Measurements from ENCODE around the gene METTL14.

- TF ChIP-seq CTCF (IDR thresholded peaks at IDR 0.05 in 4 of 5, conservative IDR thresholded peaks at IDR 0.05 in 1 of 5) (no peak), POLR2A (IDR thresholded peaks at IDR 0.05) (no peak)
Measured at GRCh38 chr4:118753096-118753495, 67.9 kb downstream of the METTL14 start.
